Osteoblast (primary cell): ENCODE results near the gene OR8G1. TPM values are rescaled to one million over a fixed set of nuclear protein-coding genes. Genes with fewer than 3 reads are reported as not detected.

Source experiments
- DNase-seq: peaks from one replicate; pipeline ENCODE4 v3.0.0; 2011; ENCODE audit warnings: low spot score, mixed read lengths; ENCODE audit not compliant: insufficient read length; ENCODE audit errors: missing footprints
- H2AFZ ChIP-seq: 2 replicates; pipeline ENCODE4 v1.6.0; 2011; ENCODE audit warnings: mild to moderate bottlenecking, low read length
- H3K27ac ChIP-seq: 2 replicates; pipeline ENCODE4 v1.5.1; 2011; ENCODE audit warnings: mild to moderate bottlenecking, low read depth, low read length, moderate library complexity
- H3K27me3 ChIP-seq: 2 replicates; pipeline ENCODE4 v1.6.0; 2012; ENCODE audit warnings: mild to moderate bottlenecking, control low read depth, inconsistent platforms, low read length, moderate library complexity; ENCODE audit not compliant: insufficient read depth
- H3K36me3 ChIP-seq: 2 replicates; pipeline ENCODE4 v1.5.1; 2011; ENCODE audit warnings: mild to moderate bottlenecking, low read length, control low read depth, moderate library complexity; ENCODE audit not compliant: insufficient read depth
- H3K4me1 ChIP-seq: 2 replicates; pipeline ENCODE4 v1.5.1; 2011; ENCODE audit warnings: mild to moderate bottlenecking, low read length, control low read depth, moderate library complexity; ENCODE audit not compliant: insufficient read depth
- H3K4me2 ChIP-seq: 2 replicates; pipeline ENCODE4 v1.6.0; 2011; ENCODE audit warnings: mild to moderate bottlenecking, low read length; ENCODE audit not compliant: insufficient read depth
- H3K4me3 ChIP-seq: fragments of 200-600 bp; sonication (generic); 3 replicates; pipeline ENCODE4 v1.5.1; 2012; ENCODE audit warnings: mild to moderate bottlenecking, low read length, inconsistent platforms; ENCODE audit not compliant: insufficient read depth
- H3K79me2 ChIP-seq: 2 replicates; pipeline ENCODE4 v1.6.0; 2012; ENCODE audit warnings: mild to moderate bottlenecking, low read length, control low read depth, inconsistent platforms; ENCODE audit not compliant: insufficient read depth
- H3K9me3 ChIP-seq: 2 replicates; pipeline ENCODE4 v1.5.1; 2011; ENCODE audit warnings: low read depth, low read length, control low read depth
- H4K20me1 ChIP-seq: 2 replicates; pipeline ENCODE4 v1.6.0; 2012; ENCODE audit warnings: mild to moderate bottlenecking, low read length, control low read depth; ENCODE audit not compliant: insufficient read depth
- total RNA-seq: library from RNA; depleted of rRNA; stranded (reverse); fragments of >200 nt; gene quantifications from 2 replicates; pipeline ENCODE4 v1.2.3, GENCODE V29; 2012
- TF ChIP-seq, protein P1 (sequence below): IDR thresholded peaks from 2 replicates; pipeline ENCODE4 v1.5.1; 2011; ENCODE audit warnings: mild to moderate bottlenecking, low read depth, low read length, moderate library complexity; ENCODE audit errors: extremely low read depth

OR8G1 gene
- total RNA-seq, 1 donor, result not detected

GRCh38 chr11:124297921-124298320 is 57.0 kb downstream of the OR8G1 start:
- Histone ChIP-seq H3K27ac (no peak overlapping the region), H4K20me1 (no peaks in the 10 kb centered on the region), H3K4me3 (no peak overlapping the region), H3K9me3 (no peaks in the 10 kb centered on the region), H3K27me3 (no peaks in the 10 kb centered on the region), H3K36me3 (no peaks in the 10 kb centered on the region), H3K4me1 (no peaks in the 10 kb centered on the region), H2AFZ (no peak overlapping the region), H3K79me2 (no peaks in the 10 kb centered on the region), H3K4me2 (no peak overlapping the region)
- DNase-seq, result no peak
- TF ChIP-seq, protein P1, sequence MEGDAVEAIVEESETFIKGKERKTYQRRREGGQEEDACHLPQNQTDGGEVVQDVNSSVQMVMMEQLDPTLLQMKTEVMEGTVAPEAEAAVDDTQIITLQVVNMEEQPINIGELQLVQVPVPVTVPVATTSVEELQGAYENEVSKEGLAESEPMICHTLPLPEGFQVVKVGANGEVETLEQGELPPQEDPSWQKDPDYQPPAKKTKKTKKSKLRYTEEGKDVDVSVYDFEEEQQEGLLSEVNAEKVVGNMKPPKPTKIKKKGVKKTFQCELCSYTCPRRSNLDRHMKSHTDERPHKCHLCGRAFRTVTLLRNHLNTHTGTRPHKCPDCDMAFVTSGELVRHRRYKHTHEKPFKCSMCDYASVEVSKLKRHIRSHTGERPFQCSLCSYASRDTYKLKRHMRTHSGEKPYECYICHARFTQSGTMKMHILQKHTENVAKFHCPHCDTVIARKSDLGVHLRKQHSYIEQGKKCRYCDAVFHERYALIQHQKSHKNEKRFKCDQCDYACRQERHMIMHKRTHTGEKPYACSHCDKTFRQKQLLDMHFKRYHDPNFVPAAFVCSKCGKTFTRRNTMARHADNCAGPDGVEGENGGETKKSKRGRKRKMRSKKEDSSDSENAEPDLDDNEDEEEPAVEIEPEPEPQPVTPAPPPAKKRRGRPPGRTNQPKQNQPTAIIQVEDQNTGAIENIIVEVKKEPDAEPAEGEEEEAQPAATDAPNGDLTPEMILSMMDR, result no peak

DNA sequence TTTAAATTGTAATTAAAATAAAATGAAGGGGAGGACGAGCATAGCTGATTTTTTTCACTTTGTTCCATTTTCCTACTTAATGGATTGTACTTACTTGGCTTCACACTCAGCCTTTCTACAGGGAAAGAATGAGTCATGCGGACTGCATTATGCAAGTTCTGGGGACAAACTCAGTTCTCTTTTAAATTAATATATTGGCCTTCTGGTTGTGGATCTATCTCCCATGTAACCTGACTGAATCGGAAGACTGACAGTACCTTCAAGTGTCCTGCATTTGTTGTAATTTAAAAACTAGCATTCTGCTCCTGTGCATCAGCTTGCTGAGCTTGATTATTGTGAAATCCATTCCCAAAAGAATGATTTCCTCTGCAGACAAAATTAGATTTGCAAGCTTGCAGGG is 60.7 kb downstream of the OR8G1 start:
- Histone ChIP-seq H3K27me3 (no peaks in the 10 kb centered on the region), H3K79me2 (no peaks in the 10 kb centered on the region), H2AFZ (no peak overlapping the region), H3K4me3 (no peak overlapping the region), H3K36me3 (no peaks in the 10 kb centered on the region), H4K20me1 (no peaks in the 10 kb centered on the region), H3K9me3 (no peaks in the 10 kb centered on the region), H3K27ac (no peak overlapping the region), H3K4me2 (no peak overlapping the region), H3K4me1 (no peaks in the 10 kb centered on the region)
- no peak for DNase-seq
- TF ChIP-seq, protein P1, result no peak

- no peak overlapping the region for H3K4me3 ChIP-seq
- no peaks in the 10 kb centered on the region for H3K9me3 ChIP-seq
- no peak overlapping the region for H3K4me2 ChIP-seq
- TF ChIP-seq, protein P1, result no peak
- H3K36me3 ChIP-seq, result no peaks in the 10 kb centered on the region
- no peak overlapping the region for H2AFZ ChIP-seq
- no peaks in the 10 kb centered on the region for H4K20me1 ChIP-seq
- H3K4me1 ChIP-seq, result no peaks in the 10 kb centered on the region
- H3K79me2 ChIP-seq, result no peaks in the 10 kb centered on the region
- H3K27ac ChIP-seq, result no peak overlapping the region
- H3K27me3 ChIP-seq, result no peaks in the 10 kb centered on the region
- no peak for DNase-seq
Measured at GRCh38 chr11:124302347-124303125, 61.6 kb downstream of the OR8G1 start.

Other genes with a start within 250 kb of the OR8G1 start
- gene OR10G6, start 245.9 kb upstream of the OR8G1 start, total RNA-seq, result not detected in 2 replicates
- not detected in 2 replicates for gene OR10G4, start 228.1 kb upstream of the OR8G1 start, total RNA-seq
- not detected in 2 replicates for gene OR10G9, start 218.1 kb upstream of the OR8G1 start, total RNA-seq
- not detected in 2 replicates for gene OR10G8, start 214.3 kb upstream of the OR8G1 start, total RNA-seq
- not detected in 2 replicates for gene OR10G7, start 199.8 kb upstream of the OR8G1 start, total RNA-seq
- gene VWA5A, start 125.6 kb upstream of the OR8G1 start, total RNA-seq, result 12.3 and 17.4 TPM in 2 replicates
- gene OR10D3, start 57.8 kb upstream of the OR8G1 start, total RNA-seq, result not detected in 2 replicates
- not detected in 2 replicates for gene OR8G5, start 15.3 kb downstream of the OR8G1 start, total RNA-seq
- gene OR8D1, start 72.9 kb downstream of the OR8G1 start, total RNA-seq, result not detected in 2 replicates
- gene OR8D2, start 79.1 kb downstream of the OR8G1 start, total RNA-seq, result not detected in 2 replicates
- not detected in 2 replicates for gene OR8B2, start 143.4 kb downstream of the OR8G1 start, total RNA-seq
- gene OR8B3, start 157.9 kb downstream of the OR8G1 start, total RNA-seq, result not detected in 2 replicates
- not detected in 2 replicates for gene OR8B4, start 183.8 kb downstream of the OR8G1 start, total RNA-seq
- gene OR8B8, start 204.6 kb downstream of the OR8G1 start, total RNA-seq, result not detected in 2 replicates